ENCODE data around the gene APOBEC2. TPM values are rescaled to one million over a fixed set of nuclear protein-coding genes. Genes with fewer than 3 reads are reported as not detected.
A peak's percentile ranks its signal among the peaks of the same experiment; 100 is the strongest.

Gene APOBEC2
- total and polyA plus RNA-seq, 8 donors: 7.2 to 36.7 (median 11.3) TPM; not detected in 3

GRCh38 chr6:41071501-41071922 is 18.5 kb downstream of the APOBEC2 start:
- 0 to 1% (median 0%) methylated on average over 16 of the region's 16 CpGs for WGBS, 5 donors

GRCh38 chr6:41071923-41072835 is 19.2 kb downstream of the APOBEC2 start, which contains the start of gene OARD1:
Gene OARD1 (minus strand): TSS chr6:41072356. CDS start chr6:41071634, 722 bp downstream.
- Histone ChIP-seq H3K9me3 (no peaks in the 10 kb centered on the region), H3K27ac (peak within 1 kb of the TSS; percentile 94 to 100 (median 100)), H3K4me1 (peaks cover 28 to 65% (median 44%) of the 10 kb centered on the region in 4 donors), H3K4me3 (peak within 1 kb of the TSS; percentile 81 to 94 (median 92)), H3K27me3 (no peaks in the 10 kb centered on the region), H3K36me3 (peaks cover 0 to 30% (median 27%) of the 10 kb centered on the region in 4 donors)
- TF ChIP-seq EP300 (IDR thresholded peaks at IDR 0.05) (no peak), POLR2AphosphoS5 (IDR thresholded peaks at IDR 0.05) (peak; percentile 29 to 84 (median 84)), POLR2A (IDR thresholded peaks at IDR 0.05) (peak in 2 of 4 donors; percentile 27 to 49)
- TF ChIP-seq, protein P1, sequence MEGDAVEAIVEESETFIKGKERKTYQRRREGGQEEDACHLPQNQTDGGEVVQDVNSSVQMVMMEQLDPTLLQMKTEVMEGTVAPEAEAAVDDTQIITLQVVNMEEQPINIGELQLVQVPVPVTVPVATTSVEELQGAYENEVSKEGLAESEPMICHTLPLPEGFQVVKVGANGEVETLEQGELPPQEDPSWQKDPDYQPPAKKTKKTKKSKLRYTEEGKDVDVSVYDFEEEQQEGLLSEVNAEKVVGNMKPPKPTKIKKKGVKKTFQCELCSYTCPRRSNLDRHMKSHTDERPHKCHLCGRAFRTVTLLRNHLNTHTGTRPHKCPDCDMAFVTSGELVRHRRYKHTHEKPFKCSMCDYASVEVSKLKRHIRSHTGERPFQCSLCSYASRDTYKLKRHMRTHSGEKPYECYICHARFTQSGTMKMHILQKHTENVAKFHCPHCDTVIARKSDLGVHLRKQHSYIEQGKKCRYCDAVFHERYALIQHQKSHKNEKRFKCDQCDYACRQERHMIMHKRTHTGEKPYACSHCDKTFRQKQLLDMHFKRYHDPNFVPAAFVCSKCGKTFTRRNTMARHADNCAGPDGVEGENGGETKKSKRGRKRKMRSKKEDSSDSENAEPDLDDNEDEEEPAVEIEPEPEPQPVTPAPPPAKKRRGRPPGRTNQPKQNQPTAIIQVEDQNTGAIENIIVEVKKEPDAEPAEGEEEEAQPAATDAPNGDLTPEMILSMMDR (IDR thresholded peaks at IDR 0.05): peak in 1 of 7 experiments; percentile 26
- intact Hi-C loops (cut with DNase I; ENCODE audit: low total_unique reads): no loop called here
- WGBS, 5 donors: 0 to 1% (median 0%) methylated on average over 56 to 63 of the region's 63 CpGs
- DNase-seq: peak; percentile 99 to 100

More at GRCh38 chr6:41071501-41071922, 18.5 kb downstream of the APOBEC2 start:
- no peak for DNase-seq
- Histone ChIP-seq H3K4me1 (peaks cover 28 to 66% (median 45%) of the 10 kb centered on the region in 4 donors), H3K9me3 (no peaks in the 10 kb centered on the region), H3K4me3 (peak overlapping the region; percentile 81 to 94 (median 92)), H3K27ac (peak overlapping the region; percentile 94 to 100 (median 100)), H3K27me3 (no peaks in the 10 kb centered on the region), H3K36me3 (peaks cover 0 to 32% (median 28%) of the 10 kb centered on the region in 4 donors)
- TF ChIP-seq POLR2AphosphoS5 (IDR thresholded peaks at IDR 0.05) (peak; percentile 83 to 93 (median 91)), EP300 (IDR thresholded peaks at IDR 0.05) (no peak), POLR2A (IDR thresholded peaks at IDR 0.05) (peak in 1 of 4 donors; percentile 24)
- TF ChIP-seq, protein P1 (IDR thresholded peaks at IDR 0.05): no peak
- intact Hi-C loops (cut with DNase I; ENCODE audit: low total_unique reads): no loop called here

- Histone ChIP-seq H3K4me3 (peak within 1 kb of the TSS; percentile 81 to 94 (median 92)), H3K27me3 (no peaks in the 10 kb centered on the region), H3K27ac (peak within 1 kb of the TSS; percentile 94 to 100 (median 100)), H3K36me3 (peaks cover 0 to 24% (median 21%) of the 10 kb centered on the region in 4 donors), H3K4me1 (peaks cover 28 to 70% (median 46%) of the 10 kb centered on the region in 4 donors), H3K9me3 (no peaks in the 10 kb centered on the region)
- TF ChIP-seq, protein P1 (IDR thresholded peaks at IDR 0.05): no peak
- TF ChIP-seq EP300 (IDR thresholded peaks at IDR 0.05) (no peak), POLR2AphosphoS5 (IDR thresholded peaks at IDR 0.05) (peak; percentile 1 to 73 (median 51))
- intact Hi-C loops (cut with DNase I; ENCODE audit: low total_unique reads): no loop called here
- 0 to 1% (median 0%) methylated on average over 20 to 37 of the region's 37 CpGs for WGBS, 5 donors
- DNase-seq: peak in 1 of 2 donors; percentile 100
Measured at GRCh38 chr6:41072836-41073202, 19.8 kb downstream of the APOBEC2 start, which contains the start of gene NFYA. Gene NFYA (plus strand): TSS chr6:41072974. CDS start chr6:41079090, 6,116 bp downstream.

Measured in stomach (tissue), 9 donors.